Stimulated activated CD8-positive, alpha-beta memory T cell treated with anti-CD3 and anti-CD28 coated beads, Interleukin-15, amount 100 ng/mL, for 4 hours (primary cell): ENCODE data around the gene C5orf15.
"Not testable (repeated sequence)": the region's sequence is repeated elsewhere in the genome, so short reads cannot be mapped to it uniquely, and the experiment has no call there.

Source experiments
- DNase-seq, 2 donors: peaks; one replicate each; pipeline ENCODE4 v3.0.0-alpha.2; 2020; ENCODE audit warnings: low read depth in 2 of 2

C5orf15 gene

GRCh38 chr5:133963493-133964128 lies 4.8 kb downstream of the C5orf15 start:
- DNase-seq: no peak

- no peak for DNase-seq
Measured at GRCh38 chr5:133962801-133963476, 5.5 kb downstream of the C5orf15 start.

GRCh38 chr5:133962131-133962530 lies 6.3 kb downstream of the C5orf15 start:
- DNase-seq: no peak

GRCh38 chr5:133959643-133960042 lies 8.8 kb downstream of the C5orf15 start:
- no peak for DNase-seq

GRCh38 chr5:133957591-133957990 lies 10.8 kb downstream of the C5orf15 start:
- DNase-seq: no peak

- DNase-seq: no peak
Measured at GRCh38 chr5:133957080-133957479, 11.3 kb downstream of the C5orf15 start.

GRCh38 chr5:133956196-133956595 lies 12.2 kb downstream of the C5orf15 start:
- not testable (repeated sequence) for DNase-seq

- no peak for DNase-seq
Measured at GRCh38 chr5:133953568-133954145, 14.8 kb downstream of the C5orf15 start.

GRCh38 chr5:133952729-133953567 lies 15.5 kb downstream of the C5orf15 start:
- no peak for DNase-seq

GRCh38 chr5:133950821-133951612 lies 17.4 kb downstream of the C5orf15 start:
- DNase-seq: no peak

- DNase-seq: no peak
Measured at GRCh38 chr5:133948721-133949120, 19.7 kb downstream of the C5orf15 start.

GRCh38 chr5:133947431-133947841 lies 21.0 kb downstream of the C5orf15 start:
- no peak for DNase-seq

GRCh38 chr5:133945568-133945967 lies 22.9 kb downstream of the C5orf15 start:
- DNase-seq: no peak

- DNase-seq: no peak
Measured at GRCh38 chr5:133944263-133945185, 23.9 kb downstream of the C5orf15 start.

- DNase-seq: no peak
Measured at GRCh38 chr5:133943475-133943817, 25.0 kb downstream of the C5orf15 start.

- no peak for DNase-seq
Measured at GRCh38 chr5:133942614-133943474, 25.6 kb downstream of the C5orf15 start.

- DNase-seq: no peak
Measured at GRCh38 chr5:133941456-133942196, 26.8 kb downstream of the C5orf15 start.

GRCh38 chr5:133939668-133940067 lies 28.8 kb downstream of the C5orf15 start:
- DNase-seq: no peak

GRCh38 chr5:133938929-133939328 lies 29.5 kb downstream of the C5orf15 start:
- no peak for DNase-seq
